HCEC 1CT (cell line): ENCODE measurements around the gene SLC8A1.

Experiments
- DNase-seq: peaks from one replicate; pipeline ENCODE4 v3.0.0-alpha.2; 2017

The SLC8A1 gene

DNA sequence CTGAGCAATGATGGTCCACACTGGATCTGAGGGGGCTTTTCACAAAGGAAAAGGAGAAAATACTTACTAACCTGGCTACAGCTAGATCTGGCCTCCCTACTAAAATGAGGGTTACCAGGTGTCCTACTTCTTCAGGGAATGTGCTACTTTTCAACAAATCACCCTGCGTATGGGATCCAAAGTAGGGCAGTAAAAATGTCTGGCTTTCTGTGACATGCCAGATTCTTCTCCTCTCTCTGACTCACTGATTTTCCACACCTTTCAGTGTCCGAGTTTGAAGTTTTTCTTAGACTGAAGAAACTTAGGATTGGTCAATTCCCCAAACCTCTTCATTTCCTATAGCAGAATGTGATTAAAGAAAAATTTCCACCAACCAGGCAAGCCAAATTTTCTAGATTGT is 71.2 kb downstream of the SLC8A1 start:
- no peak for DNase-seq

DNA sequence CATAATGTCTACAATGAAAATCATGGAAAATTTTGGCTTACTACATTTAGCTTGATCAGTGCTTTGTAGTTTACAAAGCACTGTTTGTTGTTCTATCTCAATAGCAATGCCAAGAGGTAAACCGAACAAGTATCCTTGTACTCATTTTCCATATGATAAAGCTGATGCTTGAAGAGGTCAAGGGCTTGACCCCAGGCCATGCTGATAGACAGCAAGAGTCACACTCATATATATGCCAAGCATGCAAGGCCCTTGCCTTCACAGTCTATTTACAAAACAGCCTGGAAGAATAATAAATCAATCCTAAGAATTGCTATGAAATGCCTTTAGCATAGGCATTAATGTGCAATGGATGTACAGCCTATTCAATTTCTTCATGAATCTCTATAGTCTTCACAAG is 71.8 kb downstream of the SLC8A1 start:
- no peak for DNase-seq

DNA sequence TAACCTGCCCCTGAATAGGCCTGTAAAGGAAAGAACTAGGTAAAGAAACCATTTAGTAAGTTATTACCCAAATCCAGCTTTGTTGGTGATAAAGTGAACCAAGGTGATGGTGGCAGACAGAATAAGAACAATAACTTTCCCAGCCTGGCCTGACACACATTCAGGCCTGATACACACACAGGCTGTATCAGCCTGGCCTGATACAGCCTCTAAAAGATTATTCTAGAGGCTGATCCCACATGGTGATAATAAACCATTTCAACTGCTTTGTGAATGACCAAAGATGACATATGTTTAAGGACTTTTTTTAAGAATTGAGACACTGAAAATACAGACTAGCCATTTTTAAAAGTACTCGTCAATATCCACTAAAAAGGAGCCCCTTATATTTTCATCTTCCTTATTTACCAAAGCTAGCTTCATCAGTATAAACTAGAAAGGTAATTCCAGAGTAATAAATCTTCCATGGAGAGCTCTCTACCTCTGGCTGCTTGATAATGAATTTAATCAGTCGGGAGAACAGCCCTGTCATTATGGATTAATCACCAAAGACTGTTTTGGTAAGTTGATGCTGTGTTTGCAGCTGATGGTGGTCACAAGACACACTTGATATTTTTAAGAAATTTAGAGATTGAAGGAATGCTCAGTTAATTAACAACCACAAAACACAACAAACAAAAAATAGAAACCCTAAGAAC is 77.2 kb downstream of the SLC8A1 start:
- no peak for DNase-seq

DNA sequence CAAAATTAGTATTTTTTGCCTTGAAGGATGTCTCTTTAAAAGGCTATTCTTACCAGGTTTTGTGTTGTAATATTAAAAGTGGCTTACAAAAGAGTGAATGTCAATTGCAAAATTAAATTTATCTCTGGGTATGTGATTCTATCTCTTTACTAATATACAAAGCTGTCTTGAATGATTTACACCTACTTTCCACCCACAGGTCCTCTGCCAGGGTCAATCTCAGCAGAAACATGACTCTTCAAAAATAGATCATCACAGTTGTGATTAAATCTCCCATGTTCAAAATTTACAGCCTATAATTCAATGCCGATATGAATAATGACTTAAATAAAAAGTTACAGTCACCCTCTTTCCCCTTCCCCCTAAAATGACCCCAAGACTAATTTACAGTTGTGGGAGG is 78.8 kb downstream of the SLC8A1 start:
- no peak for DNase-seq

DNA sequence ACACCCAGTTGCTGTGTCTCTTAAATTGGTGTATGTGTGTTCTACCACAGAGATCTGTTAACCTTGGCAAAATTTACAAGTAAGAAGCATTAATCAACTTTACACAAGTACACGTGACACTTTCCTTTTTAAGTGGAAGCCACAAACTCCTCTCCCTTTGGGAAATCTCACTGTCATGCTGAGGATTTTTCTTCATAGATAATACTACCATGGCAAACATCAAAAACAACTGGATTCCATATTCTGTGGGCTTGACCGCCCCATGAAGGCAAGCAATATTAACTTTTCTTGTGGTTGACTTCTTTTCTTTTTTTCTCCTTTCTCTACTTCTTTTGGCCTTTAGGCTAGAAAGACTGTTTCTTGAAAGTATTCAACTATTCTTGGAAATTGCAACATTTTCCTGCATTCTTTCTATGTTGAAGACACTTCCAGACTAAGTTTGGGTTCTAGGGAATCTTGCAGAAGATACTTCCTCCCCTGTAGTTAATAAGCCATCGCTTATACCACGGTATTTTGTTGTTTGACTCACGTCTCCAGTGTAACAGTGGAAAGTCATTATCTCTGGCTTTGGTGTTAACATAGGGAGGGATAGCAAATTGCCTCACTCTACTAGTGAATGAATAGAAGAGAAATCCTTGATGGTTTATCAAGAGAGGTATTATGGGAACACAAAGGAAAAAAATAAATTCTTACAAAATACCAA is 79.5 kb downstream of the SLC8A1 start:
- peak; percentile 53 for DNase-seq

DNA sequence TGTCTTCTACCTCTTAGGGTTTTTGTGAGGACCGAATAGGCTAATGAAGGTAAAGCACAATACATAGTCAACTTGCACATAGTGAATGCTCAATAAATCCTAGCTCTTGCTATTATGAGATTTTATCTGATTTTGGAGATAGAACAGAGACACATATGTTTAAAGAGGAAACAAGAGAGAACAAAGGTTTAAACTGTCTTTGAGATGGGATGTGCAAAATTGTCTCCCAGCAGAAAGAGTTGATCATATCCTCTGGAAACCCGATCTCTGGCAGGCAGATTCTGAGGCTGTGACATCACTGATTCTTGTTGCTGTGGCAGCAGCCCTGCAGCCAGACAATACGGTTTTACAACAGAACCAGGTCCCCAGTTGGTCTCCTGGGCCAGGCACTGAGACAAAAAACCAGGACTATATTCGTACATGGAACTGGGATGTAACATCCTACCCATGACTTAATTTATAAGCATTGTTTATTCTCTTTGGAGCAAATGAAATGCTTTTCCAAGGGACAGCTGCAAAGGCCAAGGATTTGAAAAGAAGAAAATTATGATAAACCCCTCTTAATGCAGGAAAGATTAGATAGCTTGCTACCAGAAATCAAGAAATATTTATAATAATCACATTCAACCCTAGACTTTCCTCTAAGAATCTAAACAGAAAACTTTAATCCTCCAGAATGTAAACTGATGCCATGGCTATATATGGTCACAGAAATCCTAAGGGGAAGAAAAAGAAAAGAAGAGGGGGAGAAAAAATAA is 80.2 kb downstream of the SLC8A1 start:
- DNase-seq = peak; percentile 87

DNA sequence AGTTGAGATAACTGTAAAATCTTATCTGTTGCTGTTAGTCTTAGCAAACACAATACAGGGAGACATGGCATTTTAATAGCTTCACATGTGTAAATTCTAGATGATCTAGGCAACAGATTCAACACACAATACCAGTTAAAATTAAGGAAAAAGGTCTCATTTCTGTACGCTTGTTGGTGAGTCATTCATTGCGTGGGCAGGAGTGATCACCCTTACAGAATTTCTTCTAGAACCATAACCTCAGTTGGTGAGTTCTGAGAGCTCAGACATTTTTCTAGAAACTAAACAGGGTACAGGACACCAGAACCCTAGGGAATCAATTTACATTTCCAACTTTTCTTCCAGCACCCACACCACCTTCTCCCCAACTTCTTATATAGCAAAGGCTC is 81.9 kb downstream of the SLC8A1 start:
- peak; percentile 77 for DNase-seq

DNA sequence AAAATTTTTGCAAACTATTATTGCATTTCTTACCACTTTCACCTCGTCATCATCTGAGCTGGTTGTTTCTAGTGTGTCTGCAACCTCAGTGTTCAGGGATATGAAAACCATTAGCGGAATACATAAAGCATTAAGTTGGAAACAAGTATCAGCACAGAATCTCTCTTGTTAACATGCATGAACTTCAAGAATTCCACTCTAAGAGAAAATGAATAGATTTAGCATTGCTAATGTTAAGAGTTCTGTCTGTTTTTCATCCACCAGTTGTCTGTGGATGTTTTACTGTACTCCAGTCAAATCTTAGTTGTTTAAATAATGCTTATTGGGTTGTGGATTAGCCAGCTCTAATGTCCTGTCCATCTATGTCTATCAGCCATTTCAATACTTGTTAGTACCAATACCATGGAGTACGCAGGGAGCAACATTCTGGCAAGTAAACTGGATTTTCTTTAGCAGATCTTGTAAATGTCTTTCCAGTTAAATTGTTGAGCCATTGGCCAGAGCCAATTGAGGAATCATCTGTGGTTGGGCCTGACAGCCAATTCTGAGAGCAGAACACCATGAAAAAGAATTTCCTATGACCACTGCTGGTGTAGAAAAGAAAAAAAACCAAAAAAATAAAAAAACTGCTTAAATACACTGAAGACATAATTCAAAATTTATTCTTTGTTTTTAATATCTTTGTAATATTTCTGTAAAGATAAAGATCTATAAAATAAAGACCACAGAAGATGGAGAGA is 82.5 kb downstream of the SLC8A1 start:
- no peak for DNase-seq

DNA sequence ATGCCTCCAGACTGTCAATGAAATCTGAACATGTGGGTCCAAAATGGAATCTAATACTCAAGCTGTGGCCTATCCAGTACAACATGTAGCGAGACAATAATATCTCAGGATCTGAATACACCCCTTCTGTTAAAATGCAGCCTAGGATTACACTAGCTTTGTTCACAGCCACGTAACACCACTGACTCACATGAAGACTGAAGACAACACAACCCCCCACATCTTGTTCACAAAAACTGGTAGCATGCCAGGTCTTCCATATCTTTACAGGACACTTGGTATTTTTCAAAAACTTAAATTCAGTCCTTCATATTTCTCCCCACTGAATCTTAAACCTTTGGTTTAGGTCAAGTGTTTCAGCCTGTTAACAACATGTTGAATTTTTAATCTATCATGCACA is 84.2 kb downstream of the SLC8A1 start:
- peak; percentile 96 for DNase-seq

DNA sequence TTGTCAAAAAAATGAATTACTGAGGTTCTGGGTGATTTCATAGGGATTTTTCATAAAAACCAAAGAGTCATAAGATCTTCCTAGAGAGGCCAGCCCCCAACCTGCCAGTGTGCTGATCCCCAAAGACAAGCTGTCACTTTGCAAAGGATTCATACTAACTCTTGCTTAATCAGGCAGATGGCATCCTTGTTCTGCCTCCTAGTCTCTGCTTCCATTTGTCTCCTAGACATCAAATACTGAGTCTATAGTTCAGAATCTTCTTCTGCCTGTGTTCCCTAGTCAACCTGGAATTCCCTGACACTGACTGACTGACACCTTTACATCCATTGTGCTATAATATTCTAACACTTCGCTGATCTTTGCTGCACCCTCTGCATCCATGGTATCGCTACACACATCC is 84.9 kb downstream of the SLC8A1 start:
- peak; percentile 28 for DNase-seq

DNA sequence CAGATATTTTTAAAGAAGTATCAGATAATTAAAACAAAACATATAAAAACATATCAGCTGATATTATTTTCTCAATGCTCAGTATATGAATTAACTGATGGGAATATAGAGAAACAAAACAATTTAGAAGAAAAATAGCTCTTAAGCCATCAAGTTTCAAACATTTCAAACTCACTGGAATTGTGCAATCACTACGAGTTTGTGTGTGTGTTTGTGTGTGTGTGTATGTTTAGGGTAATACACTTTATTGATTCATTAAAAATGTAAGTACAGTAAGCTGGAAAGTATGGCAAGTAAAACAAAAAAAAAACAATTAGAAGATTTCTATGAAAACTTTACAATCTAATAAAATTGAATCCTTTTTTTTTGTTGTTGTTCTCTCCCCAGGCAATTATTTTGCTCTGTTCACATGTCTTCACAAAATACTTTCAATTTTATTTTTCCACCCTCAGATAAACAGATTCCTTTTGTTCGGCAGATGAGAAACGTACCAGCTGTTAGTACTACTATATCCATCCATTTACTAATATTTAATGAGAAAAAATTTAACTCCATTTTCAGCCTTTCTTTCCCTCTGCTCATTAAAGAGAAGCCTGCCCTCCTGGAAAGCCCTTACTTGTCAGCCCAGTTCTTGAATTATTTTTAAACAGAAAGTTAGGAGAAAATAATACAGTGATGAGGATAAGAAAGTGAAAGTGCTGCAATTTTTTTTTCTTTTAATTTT is 87.6 kb downstream of the SLC8A1 start:
- DNase-seq = peak; percentile 53

DNA sequence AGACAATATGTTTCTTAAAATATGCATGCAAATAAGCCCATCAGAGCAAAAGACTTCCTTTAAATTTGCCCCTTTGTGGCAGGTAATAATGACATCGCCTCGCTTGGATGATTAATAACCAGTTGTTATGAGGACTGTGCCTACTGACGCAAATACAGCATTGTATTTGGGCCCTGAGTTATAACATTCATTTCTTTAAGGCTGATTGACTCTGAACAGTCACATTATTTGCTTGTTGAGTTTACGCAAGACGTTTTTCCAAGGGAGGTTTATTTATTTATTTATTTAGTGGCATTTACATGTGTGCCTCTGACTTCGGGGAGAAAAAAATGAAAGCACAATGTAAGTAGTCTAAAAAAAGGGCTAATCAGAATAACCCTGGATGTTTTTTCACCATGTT is 88.3 kb downstream of the SLC8A1 start:
- DNase-seq = peak; percentile 81

DNA sequence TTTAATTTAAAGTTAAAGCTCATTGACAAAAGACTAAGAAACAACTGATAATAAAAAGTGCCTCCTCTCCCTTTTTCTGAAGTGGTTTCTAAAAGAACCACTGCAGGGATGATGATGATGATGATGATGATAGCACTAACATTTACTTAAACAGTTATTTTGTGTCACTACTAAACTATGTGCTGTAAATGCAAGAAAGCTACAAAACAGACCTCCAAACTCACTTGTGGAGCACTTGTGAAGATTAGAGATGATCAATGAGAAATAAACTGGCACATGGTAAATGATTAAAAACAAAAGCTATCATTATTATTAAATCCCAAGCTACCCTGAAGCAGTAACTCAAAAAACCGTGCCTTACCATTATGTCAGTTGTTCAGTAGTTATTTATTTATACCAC is 88.7 kb downstream of the SLC8A1 start:
- peak; percentile 33 for DNase-seq

DNA sequence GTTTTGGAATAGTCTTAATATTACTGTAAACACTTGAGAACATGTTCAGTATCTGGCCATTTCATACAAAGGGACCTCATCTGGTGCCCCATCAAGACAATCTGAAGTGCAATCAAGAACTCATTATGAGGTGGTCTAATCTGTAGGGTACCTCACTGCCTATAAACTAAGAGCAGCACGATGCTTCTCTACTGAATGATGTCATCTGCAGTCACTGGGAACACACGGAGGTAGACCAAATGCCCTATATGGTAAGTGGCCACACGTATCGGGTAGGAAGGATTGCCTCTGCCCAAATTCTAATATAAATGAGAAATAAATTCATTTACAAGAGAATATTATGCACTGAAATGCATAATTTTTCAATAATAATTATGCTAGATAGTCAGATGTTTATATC is 90.4 kb downstream of the SLC8A1 start:
- no peak for DNase-seq

DNA sequence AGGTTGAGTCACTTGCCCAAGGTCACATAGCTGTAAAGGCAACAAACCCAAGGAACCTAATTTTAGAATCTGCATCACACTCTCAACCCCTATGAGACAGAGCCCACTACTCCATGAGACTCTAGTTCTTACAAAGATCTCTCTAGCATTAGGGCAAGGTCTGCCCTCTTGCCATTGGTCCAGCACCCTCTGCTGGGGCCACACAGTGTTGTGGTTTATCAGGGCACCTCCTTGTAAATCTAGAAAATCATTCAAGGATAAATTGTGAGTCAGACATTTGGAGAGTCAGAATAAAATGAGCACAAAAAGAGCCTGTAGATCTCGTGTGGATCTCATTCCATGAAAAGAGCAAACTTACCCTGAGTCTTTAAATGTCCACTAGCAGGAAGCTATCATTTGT is 91.2 kb downstream of the SLC8A1 start:
- peak; percentile 32 for DNase-seq

DNA sequence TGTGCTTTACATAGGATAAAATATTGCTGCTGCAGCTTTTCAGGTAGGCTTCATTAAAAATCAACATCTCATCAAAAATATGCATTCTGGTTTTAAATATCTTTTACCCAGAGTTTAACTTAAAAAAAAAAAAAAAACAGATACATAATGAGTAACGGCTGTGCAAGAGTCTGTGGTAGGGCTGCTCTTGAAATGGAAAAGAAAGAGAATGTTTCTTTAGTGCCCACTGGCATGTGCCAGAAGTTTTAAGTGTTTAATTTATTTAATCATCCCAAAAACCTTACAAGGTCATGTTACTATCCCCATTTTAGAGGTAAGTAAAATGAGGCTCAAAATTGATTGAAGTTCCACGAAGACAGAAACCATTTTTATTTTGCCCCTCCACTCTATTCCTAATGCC is 92.1 kb downstream of the SLC8A1 start:
- no peak for DNase-seq

DNA sequence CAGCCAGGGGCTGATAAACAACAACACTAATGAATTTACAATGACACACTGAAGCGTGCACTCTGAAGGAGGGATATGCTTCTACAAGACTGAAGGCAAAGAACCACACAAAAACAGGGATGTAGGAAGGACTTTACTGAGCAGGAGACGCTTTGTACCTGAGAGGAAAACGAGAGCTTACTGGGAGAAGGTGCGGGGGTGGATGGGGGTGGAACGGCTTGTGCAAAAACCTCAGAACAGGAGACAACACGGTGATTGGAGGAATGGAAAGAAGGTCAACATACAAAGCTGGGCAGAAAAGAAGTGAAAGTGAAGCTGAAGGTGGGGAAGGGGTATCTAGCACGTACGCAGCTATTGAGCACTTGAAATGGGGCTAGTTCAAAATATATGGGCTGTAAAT is 93.1 kb downstream of the SLC8A1 start:
- DNase-seq = no peak

DNA sequence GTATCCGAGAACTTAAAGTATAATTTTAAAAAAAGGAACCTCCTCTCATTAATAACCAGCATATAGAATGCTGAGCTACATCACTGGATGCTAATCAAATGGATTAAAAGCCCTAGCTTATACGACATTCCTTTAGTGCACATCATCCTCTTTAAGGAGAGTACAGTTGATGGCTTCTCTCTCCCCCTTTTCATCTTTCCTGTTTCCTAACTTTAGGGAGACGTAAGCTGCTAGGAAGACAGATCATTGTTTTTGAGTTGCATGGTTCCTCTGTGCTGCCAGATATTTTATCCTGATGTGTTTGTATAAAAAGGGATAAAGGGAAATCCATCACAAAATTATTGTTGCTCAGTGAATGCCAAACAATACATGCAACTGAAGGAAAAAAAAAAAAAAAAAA is 94.2 kb downstream of the SLC8A1 start:
- DNase-seq = peak; percentile 59

DNA sequence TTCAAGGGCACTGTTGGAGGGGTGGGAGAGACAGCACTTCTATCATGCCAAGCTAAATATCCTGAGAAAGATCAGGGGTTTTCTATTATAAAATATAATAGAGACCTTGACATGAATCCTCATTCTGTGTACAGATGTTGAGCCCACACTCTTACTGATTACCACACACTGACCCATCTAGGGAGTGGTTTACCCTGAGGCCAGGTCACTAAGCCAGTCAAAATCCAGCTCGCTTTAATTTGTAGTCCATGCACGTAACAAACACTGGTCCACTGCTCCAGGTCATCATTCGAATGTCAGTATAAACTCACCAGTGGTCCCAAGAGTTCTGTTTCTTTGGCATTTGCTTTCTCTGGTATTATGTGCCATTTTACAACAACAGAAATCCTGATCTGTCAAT is 96.4 kb downstream of the SLC8A1 start:
- no peak for DNase-seq

DNA sequence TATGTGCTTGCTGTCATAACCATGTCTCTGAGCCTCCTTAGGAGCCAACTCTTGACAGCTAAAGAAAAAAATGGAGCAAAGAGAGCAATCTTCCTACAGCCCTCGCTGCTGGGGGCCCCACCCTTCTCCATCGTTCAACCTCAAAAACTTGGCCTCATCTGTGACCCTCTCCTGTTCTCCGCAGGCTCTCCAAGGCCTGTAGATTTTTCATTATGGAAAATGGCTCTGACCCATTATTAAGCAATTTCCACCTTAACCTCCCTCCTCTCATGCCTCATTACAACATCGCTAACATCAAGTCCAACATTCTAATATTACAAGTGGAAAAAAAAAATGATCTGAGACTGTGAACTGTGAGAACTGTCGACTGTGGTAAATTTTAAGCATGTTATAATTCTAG is 98.7 kb downstream of the SLC8A1 start:
- DNase-seq = no peak

DNA sequence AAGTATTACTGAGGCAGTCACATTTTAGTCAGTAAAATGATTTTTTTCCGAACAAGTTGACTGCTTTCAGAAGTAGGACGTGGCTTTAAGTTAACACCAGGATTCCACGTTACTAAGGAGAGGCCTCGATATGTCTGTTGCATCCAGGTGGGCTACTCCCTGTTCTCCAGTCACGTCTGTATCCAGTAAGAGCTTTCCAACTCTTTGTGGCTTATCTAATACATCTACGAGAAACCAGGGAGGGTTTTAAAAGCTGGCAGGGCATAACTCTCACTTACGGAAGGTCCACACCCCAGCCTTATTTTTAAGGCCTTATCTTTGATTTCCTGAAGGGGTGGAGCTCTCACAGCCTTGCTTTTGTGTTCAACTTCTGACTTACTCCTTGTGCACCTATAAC is 99.2 kb downstream of the SLC8A1 start:
- DNase-seq = no peak

DNA sequence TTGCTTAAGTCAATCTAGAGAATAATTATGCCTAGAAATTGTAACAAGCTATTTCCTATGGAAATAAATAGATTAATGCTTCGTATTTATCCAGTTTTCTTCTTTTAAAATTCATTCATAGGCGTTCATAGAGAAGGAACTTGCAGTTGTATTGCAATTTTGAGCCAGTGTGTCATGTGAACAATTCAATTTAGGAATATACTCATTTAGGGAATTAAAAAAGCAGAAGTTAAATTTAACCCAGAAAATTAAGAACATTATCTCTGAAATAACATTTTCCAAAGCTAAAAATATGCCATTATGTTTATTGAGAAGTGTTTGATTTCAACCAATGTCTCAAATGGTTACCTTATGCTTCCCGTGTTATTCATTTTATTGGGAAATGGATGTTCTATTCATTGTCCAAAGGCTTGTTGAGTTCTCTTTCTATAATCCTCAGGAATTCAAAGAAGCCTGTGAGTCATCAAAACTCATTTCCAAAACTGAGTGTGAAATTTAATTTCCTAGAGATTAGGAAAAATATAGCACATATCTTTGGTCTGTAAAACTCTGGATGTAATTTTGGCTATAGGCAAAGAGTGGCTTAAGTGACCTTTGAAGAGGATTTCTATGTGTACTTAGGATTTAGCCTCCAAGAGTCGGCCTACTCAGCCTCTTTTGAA is 99.7 kb downstream of the SLC8A1 start:
- peak; percentile 82 for DNase-seq
